Vagina (tissue), 2 donors: ENCODE data around the gene YPEL3. TPM values are rescaled to one million over a fixed set of nuclear protein-coding genes. Genes with fewer than 3 reads are reported as not detected.

ENCODE experiments used
- DNase-seq, 2 donors: peaks; one replicate each; pipeline ENCODE4 v3.0.0-alpha.2; 2017; ENCODE audit errors: extremely low spot score in 2 of 2
- H3K27ac ChIP-seq: fragments of 200-600 bp; sonication (generic); one replicate; pipeline ENCODE4 v1.5.1; 2019
- H3K27me3 ChIP-seq: fragments of 200-600 bp; sonication (generic); one replicate; pipeline ENCODE4 v1.5.1; 2019
- H3K36me3 ChIP-seq, 2 donors: fragments of 200-600 bp; sonication (generic); one replicate each; pipeline ENCODE4 v1.5.1; 2017 to 2019
- H3K4me1 ChIP-seq: fragments of 200-600 bp; sonication (generic); one replicate; pipeline ENCODE4 v1.5.1; 2019
- H3K4me3 ChIP-seq, 2 donors: fragments of 200-600 bp; sonication (generic); 1 replicate in 1 of 2; 2 replicates in 1 of 2; pipeline ENCODE4 v1.5.1; 2016 to 2019
- H3K9me3 ChIP-seq: fragments of 200-600 bp; sonication (generic); one replicate; pipeline ENCODE4 v1.5.1; 2019
- POLR2A ChIP-seq, 2 donors: fragments of 450-650 bp; IDR thresholded peaks; one replicate each; pipeline ENCODE4 v1.6.1; 2017; ENCODE audit warnings: antibody characterized with exemption in 2 of 2, mild to moderate bottlenecking in 2 of 2, moderate library complexity in 2 of 2
- POLR2AphosphoS5 ChIP-seq, 2 donors: sonication (generic); formaldehyde crosslinking; IDR thresholded peaks; one replicate each; pipeline ENCODE4 v1.9.0; 2017; ENCODE audit warnings: antibody characterized with exemption in 2 of 2, mild to moderate bottlenecking in 2 of 2, low read depth in 1 of 2; ENCODE audit not compliant: insufficient read depth in 1 of 2
- intact Hi-C: fragments of 100-400 bp; cut with DNase I; formaldehyde crosslinking; loops from one replicate; pipeline ENCODE4 v1.15.1; 2023
- total RNA-seq: library from RNA; depleted of rRNA; stranded (reverse); fragments of >200 nt; gene quantifications from one replicate; pipeline ENCODE4 v1.2.3, GENCODE V29; 2016
- TF ChIP-seq, protein P1 (sequence below), 3 experiments: fragments of 450-650 bp in 2 of 3; fragments of 200-600 bp in 1 of 3; sonication (generic) in 1 of 3; IDR thresholded peaks; one replicate each; pipeline ENCODE4 v1.5.1; 2017 to 2019; ENCODE audit warnings: antibody characterized with exemption in 3 of 3, mild to moderate bottlenecking in 2 of 3, moderate library complexity in 2 of 3

The YPEL3 gene
- total RNA-seq, 1 donor from 2014 or later: 116 TPM

DNA sequence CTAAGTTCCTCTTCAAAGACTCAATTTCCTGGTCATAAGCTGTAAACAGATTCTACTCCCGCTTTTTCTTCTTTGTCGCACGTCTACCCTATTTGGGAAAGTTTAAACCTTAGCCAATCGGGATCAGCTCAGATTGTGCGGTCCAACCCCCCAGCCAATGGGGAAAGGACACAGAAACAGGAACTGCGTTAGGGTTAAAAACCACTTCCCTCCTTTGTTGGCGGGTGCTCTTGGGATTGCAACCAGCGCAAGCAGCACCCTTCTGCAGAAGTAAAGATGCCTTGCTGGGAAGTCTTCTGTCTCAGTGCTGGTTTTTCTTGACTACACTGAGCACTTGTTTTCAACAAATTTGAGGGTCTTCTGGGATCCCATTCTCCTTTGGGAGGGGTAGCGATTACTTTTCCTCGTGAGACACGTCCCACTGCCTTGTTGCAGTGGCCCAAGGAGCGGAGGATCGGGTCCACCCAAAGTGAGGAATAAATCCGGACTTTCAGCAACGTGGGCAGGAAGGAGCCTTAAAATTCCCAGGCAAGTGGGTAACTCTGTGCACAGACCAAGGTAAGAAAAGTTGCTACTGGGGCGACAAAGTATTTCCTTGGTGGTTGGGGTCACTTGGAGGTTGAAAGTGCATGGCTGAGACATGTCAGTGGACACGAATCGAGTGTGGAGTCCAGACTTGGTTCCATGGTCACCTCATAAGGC is 1.0 kb upstream of the YPEL3 start:
- intact Hi-C loops: no loop called here
- peak overlapping the region; percentile 94 for H3K4me3 ChIP-seq
- H3K36me3 ChIP-seq: peaks cover 0 to 18% of the 10 kb centered on the region in 2 donors
- TF ChIP-seq, protein P1, sequence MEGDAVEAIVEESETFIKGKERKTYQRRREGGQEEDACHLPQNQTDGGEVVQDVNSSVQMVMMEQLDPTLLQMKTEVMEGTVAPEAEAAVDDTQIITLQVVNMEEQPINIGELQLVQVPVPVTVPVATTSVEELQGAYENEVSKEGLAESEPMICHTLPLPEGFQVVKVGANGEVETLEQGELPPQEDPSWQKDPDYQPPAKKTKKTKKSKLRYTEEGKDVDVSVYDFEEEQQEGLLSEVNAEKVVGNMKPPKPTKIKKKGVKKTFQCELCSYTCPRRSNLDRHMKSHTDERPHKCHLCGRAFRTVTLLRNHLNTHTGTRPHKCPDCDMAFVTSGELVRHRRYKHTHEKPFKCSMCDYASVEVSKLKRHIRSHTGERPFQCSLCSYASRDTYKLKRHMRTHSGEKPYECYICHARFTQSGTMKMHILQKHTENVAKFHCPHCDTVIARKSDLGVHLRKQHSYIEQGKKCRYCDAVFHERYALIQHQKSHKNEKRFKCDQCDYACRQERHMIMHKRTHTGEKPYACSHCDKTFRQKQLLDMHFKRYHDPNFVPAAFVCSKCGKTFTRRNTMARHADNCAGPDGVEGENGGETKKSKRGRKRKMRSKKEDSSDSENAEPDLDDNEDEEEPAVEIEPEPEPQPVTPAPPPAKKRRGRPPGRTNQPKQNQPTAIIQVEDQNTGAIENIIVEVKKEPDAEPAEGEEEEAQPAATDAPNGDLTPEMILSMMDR (IDR thresholded peaks at IDR 0.05): no peak
- no peak for TF ChIP-seq POLR2AphosphoS5 (IDR thresholded peaks at IDR 0.05; ENCODE audit: insufficient read depth in 1 of 2, low read depth in 1 of 2)
- no peak for TF ChIP-seq POLR2A (IDR thresholded peaks at IDR 0.05)
- H3K9me3 ChIP-seq: no peaks in the 10 kb centered on the region
- H3K27ac ChIP-seq: peak overlapping the region; percentile 100
- H3K27me3 ChIP-seq: no peaks in the 10 kb centered on the region
- H3K4me1 ChIP-seq: peaks cover 34% of the 10 kb centered on the region
- no peak for DNase-seq

DNA sequence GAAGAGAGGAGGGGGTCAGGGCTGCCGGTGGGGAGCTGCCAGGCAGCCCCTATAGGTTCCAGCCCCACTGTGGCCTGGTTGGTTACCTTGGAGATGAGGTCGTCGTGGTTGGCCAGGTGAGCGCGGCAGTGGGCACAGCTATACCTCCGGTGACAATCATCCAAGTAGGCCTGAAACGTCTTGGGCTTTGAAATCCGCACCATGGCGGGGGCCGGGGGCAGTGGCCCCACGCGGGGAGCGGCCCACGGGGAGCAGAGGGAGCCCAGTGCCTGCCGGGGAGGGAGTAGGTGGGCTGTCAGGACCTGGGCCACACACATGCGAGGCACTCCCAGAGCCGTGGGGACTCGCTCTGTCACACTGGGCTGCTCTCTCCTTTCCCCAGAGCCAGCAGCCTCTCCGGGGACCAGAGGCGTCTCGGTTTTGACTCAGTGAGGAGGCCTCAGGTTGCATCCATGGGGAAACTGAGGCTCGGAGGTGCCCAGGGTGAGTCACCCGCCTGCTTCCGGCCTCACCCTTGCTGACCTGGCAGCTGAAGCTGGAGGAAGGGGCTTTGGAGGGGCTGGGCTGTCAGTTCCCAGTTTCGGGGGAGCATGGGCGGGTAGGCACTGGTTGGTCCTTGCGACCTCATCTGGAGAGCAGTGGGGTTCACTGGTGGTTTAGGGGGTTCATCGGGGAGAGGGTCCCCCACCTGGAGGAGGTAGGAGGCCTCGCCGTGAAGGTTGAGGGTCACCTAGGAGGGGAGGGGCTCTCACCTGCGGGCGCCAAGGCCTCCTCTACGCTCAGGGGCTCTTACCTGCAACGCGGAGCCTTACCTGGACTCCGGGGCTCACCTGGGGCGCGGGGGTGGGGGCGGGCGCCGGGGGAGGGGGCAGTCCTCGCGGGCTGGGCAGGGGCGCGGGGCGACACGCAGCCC is 591 bp downstream of the YPEL3 start:
- intact Hi-C loops: no loop called here
- no peak for DNase-seq
- peaks cover 47% of the 10 kb centered on the region for H3K4me1 ChIP-seq

GRCh38 chr16:30094541-30095165 is 1.4 kb downstream of the YPEL3 start:
- no peak for TF ChIP-seq POLR2AphosphoS5 (IDR thresholded peaks at IDR 0.05; ENCODE audit: insufficient read depth in 1 of 2, low read depth in 1 of 2)
- TF ChIP-seq, protein P1 (IDR thresholded peaks at IDR 0.05): no peak
- no peak for TF ChIP-seq POLR2A (IDR thresholded peaks at IDR 0.05)
- intact Hi-C loops: no loop called here
- DNase-seq: no peak
- peak overlapping the region; percentile 100 for H3K27ac ChIP-seq
- peak overlapping the region; percentile 94 for H3K4me3 ChIP-seq
- no peaks in the 10 kb centered on the region for H3K9me3 ChIP-seq
- H3K4me1 ChIP-seq: peaks cover 48% of the 10 kb centered on the region
- no peaks in the 10 kb centered on the region for H3K27me3 ChIP-seq
- peaks cover 0 to 18% of the 10 kb centered on the region in 2 donors for H3K36me3 ChIP-seq

More for the DNA sequence above, 591 bp downstream of the YPEL3 start:
- peak overlapping the region; percentile 94 for H3K4me3 ChIP-seq
- peak in 1 of 2 donors; percentile 10 for TF ChIP-seq POLR2AphosphoS5 (IDR thresholded peaks at IDR 0.05; ENCODE audit: insufficient read depth in 1 of 2, low read depth in 1 of 2)
- TF ChIP-seq, protein P1 (IDR thresholded peaks at IDR 0.05): no peak
- H3K9me3 ChIP-seq: no peaks in the 10 kb centered on the region
- H3K27ac ChIP-seq: peak overlapping the region; percentile 100
- peaks cover 0 to 18% of the 10 kb centered on the region in 2 donors for H3K36me3 ChIP-seq
- H3K27me3 ChIP-seq: no peaks in the 10 kb centered on the region

GRCh38 chr16:30092373-30093010 is 3.5 kb downstream of the YPEL3 start:
- intact Hi-C loops: no loop called here
- H3K36me3 ChIP-seq: peaks cover 0 to 18% of the 10 kb centered on the region in 2 donors
- peak overlapping the region; percentile 89 for H3K27ac ChIP-seq
- peak overlapping the region; percentile 51 to 59 for H3K4me3 ChIP-seq
- peak; percentile 30 to 34 for TF ChIP-seq POLR2AphosphoS5 (IDR thresholded peaks at IDR 0.05; ENCODE audit: insufficient read depth in 1 of 2, low read depth in 1 of 2)
- no peak for TF ChIP-seq POLR2A (IDR thresholded peaks at IDR 0.05)
- TF ChIP-seq, protein P1 (IDR thresholded peaks at IDR 0.05): peak in 1 of 3 experiments; percentile 46
- H3K9me3 ChIP-seq: no peaks in the 10 kb centered on the region
- peaks cover 48% of the 10 kb centered on the region for H3K4me1 ChIP-seq
- DNase-seq: no peak
- H3K27me3 ChIP-seq: no peaks in the 10 kb centered on the region
